Astrocyte of the spinal cord (primary cell): ENCODE measurements around the gene JAG2.

Source experiments
- DNase-seq: peaks from one replicate; pipeline ENCODE4 v3.0.0; 2011; ENCODE audit warnings: low read depth, low spot score
- H3K4me3 ChIP-seq: 2 replicates; pipeline ENCODE4 v1.5.1; 2011; ENCODE audit warnings: low read depth, mild to moderate bottlenecking, low read length, moderate library complexity
- in situ Hi-C: cut with HindIII; loops from 2 replicates; pipeline ENCODE4 v1.10.0; 2017; ENCODE audit warnings: low sequenced_read_pairs
- TF ChIP-seq, protein P1 (sequence below): IDR thresholded peaks from 2 replicates; pipeline ENCODE4 v1.5.1; 2012; ENCODE audit warnings: low read depth, mild to moderate bottlenecking, low read length, inconsistent platforms

The JAG2 gene

DNA sequence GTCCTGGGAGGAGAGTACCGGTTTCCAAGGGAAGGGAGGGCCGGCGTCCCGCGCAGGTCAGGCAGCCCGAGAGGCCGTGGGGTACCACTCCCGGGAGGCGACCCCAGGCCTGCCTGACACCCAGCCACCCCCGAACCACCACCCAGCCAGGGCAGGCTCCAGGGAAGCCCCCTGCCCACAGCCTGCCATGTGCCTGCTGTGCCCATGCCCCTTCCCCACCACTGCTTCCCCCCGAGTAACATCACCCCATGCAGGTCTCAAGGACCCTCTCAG is 10.2 kb upstream of the JAG2 start:
- no peak overlapping the region for H3K4me3 ChIP-seq
- no peak for DNase-seq
- TF ChIP-seq, protein P1, sequence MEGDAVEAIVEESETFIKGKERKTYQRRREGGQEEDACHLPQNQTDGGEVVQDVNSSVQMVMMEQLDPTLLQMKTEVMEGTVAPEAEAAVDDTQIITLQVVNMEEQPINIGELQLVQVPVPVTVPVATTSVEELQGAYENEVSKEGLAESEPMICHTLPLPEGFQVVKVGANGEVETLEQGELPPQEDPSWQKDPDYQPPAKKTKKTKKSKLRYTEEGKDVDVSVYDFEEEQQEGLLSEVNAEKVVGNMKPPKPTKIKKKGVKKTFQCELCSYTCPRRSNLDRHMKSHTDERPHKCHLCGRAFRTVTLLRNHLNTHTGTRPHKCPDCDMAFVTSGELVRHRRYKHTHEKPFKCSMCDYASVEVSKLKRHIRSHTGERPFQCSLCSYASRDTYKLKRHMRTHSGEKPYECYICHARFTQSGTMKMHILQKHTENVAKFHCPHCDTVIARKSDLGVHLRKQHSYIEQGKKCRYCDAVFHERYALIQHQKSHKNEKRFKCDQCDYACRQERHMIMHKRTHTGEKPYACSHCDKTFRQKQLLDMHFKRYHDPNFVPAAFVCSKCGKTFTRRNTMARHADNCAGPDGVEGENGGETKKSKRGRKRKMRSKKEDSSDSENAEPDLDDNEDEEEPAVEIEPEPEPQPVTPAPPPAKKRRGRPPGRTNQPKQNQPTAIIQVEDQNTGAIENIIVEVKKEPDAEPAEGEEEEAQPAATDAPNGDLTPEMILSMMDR, result no peak
- in situ Hi-C loops, result no loop called here

GRCh38 chr14:105178069-105178867 is 9.7 kb upstream of the JAG2 start:
- in situ Hi-C loops, result no loop called here
- TF ChIP-seq, protein P1, result no peak
- no peak overlapping the region for H3K4me3 ChIP-seq
- DNase-seq, result no peak

GRCh38 chr14:105177082-105177481 is 8.5 kb upstream of the JAG2 start:
- TF ChIP-seq, protein P1, result no peak
- DNase-seq, result no peak
- H3K4me3 ChIP-seq, result no peak overlapping the region
- in situ Hi-C loops, result no loop called here

DNA sequence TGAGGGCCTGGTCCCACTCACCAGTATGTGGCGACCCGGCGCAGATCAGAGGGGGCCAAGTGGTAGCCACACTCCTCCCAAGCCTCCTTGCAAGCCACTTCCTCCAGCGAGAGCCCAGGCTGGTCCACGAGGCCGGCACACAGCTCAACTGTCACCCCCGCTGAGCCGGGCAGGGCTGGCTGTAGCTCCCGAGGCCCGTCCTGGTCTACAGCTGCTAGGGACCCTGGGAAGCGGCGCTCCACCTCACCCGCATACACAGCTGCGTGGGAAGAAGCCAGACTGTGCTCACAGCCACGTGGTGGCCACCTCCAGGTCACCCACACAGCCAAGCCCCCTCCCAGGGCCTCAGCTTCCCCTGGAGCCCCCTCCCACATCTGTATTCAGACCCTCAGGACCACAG is 7.9 kb upstream of the JAG2 start:
- DNase-seq, result no peak
- TF ChIP-seq, protein P1, result no peak
- H3K4me3 ChIP-seq, result no peak overlapping the region
- in situ Hi-C loops, result no loop called here

- TF ChIP-seq, protein P1, result no peak
- in situ Hi-C loops, result no loop called here
- no peak for DNase-seq
- no peak overlapping the region for H3K4me3 ChIP-seq
Observed at GRCh38 chr14:105173901-105174894, 5.6 kb upstream of the JAG2 start.

DNA sequence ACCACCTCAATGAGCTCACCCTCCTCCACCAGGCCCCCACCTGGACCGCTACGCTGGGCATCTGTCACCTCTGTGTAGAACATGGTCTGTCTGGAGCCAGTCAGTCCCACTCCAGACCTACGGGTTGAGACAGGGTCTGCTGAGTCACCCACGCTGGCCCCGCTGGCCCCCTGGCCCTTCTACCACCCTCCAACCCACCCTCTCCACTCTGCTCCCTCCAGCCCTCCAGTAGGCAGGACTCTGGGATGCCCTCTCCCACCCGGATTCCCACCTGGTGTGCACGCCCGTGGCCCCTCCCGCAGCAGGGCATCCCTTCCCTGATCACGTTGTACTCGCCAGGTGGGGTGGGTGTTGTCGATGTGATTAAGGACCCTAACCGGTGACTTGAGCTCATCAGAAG is 4.6 kb upstream of the JAG2 start:
- TF ChIP-seq, protein P1, result no peak
- H3K4me3 ChIP-seq, result no peak overlapping the region
- in situ Hi-C loops, result no loop called here
- no peak for DNase-seq
